Right renal pelvis (tissue), 4 donors: Measurements from ENCODE around the gene TAS1R3. TPM values are rescaled to one million over a fixed set of nuclear protein-coding genes. Genes with fewer than 3 reads are reported as not detected.

Experiments
- DNase-seq, 4 donors: peaks; one replicate each; pipeline ENCODE4 v3.0.0-alpha.2; 2013; ENCODE audit warnings: low read depth in 4 of 4, low spot score in 3 of 4, missing footprints in 1 of 4
- polyA plus RNA-seq, 4 donors: library from polyadenylated mRNA; unstranded; fragments of 120-200 nt; gene quantifications; one replicate each; pipeline ENCODE4 v1.2.1, GENCODE V29; 2013; ENCODE audit not compliant: insufficient read length in 4 of 4

Gene TAS1R3
- polyA plus RNA-seq, 4 donors: 0.22 to 0.56 (median 0.33) TPM

GRCh38 chr1:1294250-1294890 lies 36.7 kb upstream of the TAS1R3 start:
- no peak for DNase-seq

GRCh38 chr1:1295154-1295923 lies 35.7 kb upstream of the TAS1R3 start:
- DNase-seq: no peak

GRCh38 chr1:1296070-1297061 lies 34.7 kb upstream of the TAS1R3 start:
- no peak for DNase-seq

- no peak for DNase-seq
These were observed 33.2 kb upstream of the TAS1R3 start for GRCh38 chr1:1297802-1298424.

- DNase-seq: no peak
These were observed 32.0 kb upstream of the TAS1R3 start for GRCh38 chr1:1298861-1299685.

- no peak for DNase-seq
These were observed 31.3 kb upstream of the TAS1R3 start for GRCh38 chr1:1299686-1300351.

- no peak for DNase-seq
These were observed 30.7 kb upstream of the TAS1R3 start for GRCh38 chr1:1300352-1300739.

- DNase-seq: no peak
These were observed 29.1 kb upstream of the TAS1R3 start for GRCh38 chr1:1302006-1302430.

GRCh38 chr1:1302951-1303509 lies 28.1 kb upstream of the TAS1R3 start:
- DNase-seq: no peak

GRCh38 chr1:1303736-1304135 lies 27.3 kb upstream of the TAS1R3 start:
- no peak for DNase-seq

- DNase-seq: peak in 2 of 4 donors; percentile 45 to 51
These were observed 26.5 kb upstream of the TAS1R3 start for GRCh38 chr1:1304331-1305299.

- no peak for DNase-seq
These were observed 25.6 kb upstream of the TAS1R3 start for GRCh38 chr1:1305300-1306069.

- DNase-seq: no peak
These were observed 24.9 kb upstream of the TAS1R3 start for GRCh38 chr1:1306070-1306660.

GRCh38 chr1:1306661-1307260 lies 24.3 kb upstream of the TAS1R3 start:
- no peak for DNase-seq

- DNase-seq: no peak
These were observed 23.7 kb upstream of the TAS1R3 start for GRCh38 chr1:1307261-1307922.
